ENCODE results near the gene OTUD5.
"Not testable (repeated sequence)": the region's sequence is repeated elsewhere in the genome, so short reads cannot be mapped to it uniquely, and the experiment has no call there.

Gene OTUD5

DNA sequence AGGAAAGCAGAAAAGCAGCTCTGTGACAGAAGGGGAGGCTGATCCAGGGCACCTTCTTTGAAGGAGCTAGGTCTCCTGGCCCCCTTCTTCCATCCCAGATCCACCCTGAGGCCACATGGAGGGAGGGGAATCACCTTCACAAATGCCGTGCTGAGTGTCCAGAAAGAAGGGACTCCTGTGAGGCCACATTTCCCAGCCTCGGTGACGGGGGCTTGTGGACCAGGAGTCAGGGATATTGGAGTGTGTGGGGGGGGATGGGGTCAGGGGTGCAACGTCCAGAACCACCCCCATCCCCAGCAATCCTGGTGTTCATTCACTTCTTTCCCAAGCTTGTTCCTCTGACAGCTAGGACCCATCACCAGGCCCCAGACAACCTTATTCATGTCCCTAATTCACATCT, 64.5 kb downstream of the OTUD5 start:
- in situ Hi-C loops (cut with HindIII; ENCODE audit: low sequenced_read_pairs): no loop called here
- TF ChIP-seq, protein P1, sequence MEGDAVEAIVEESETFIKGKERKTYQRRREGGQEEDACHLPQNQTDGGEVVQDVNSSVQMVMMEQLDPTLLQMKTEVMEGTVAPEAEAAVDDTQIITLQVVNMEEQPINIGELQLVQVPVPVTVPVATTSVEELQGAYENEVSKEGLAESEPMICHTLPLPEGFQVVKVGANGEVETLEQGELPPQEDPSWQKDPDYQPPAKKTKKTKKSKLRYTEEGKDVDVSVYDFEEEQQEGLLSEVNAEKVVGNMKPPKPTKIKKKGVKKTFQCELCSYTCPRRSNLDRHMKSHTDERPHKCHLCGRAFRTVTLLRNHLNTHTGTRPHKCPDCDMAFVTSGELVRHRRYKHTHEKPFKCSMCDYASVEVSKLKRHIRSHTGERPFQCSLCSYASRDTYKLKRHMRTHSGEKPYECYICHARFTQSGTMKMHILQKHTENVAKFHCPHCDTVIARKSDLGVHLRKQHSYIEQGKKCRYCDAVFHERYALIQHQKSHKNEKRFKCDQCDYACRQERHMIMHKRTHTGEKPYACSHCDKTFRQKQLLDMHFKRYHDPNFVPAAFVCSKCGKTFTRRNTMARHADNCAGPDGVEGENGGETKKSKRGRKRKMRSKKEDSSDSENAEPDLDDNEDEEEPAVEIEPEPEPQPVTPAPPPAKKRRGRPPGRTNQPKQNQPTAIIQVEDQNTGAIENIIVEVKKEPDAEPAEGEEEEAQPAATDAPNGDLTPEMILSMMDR (IDR thresholded peaks at IDR 0.05; ENCODE audit: low read depth, low read length, missing control alignments): no peak
- no peak overlapping the region for H3K4me3 ChIP-seq (ENCODE audit: low read depth, low read length)
- DNase-seq (ENCODE audit: low read depth): no peak

DNA sequence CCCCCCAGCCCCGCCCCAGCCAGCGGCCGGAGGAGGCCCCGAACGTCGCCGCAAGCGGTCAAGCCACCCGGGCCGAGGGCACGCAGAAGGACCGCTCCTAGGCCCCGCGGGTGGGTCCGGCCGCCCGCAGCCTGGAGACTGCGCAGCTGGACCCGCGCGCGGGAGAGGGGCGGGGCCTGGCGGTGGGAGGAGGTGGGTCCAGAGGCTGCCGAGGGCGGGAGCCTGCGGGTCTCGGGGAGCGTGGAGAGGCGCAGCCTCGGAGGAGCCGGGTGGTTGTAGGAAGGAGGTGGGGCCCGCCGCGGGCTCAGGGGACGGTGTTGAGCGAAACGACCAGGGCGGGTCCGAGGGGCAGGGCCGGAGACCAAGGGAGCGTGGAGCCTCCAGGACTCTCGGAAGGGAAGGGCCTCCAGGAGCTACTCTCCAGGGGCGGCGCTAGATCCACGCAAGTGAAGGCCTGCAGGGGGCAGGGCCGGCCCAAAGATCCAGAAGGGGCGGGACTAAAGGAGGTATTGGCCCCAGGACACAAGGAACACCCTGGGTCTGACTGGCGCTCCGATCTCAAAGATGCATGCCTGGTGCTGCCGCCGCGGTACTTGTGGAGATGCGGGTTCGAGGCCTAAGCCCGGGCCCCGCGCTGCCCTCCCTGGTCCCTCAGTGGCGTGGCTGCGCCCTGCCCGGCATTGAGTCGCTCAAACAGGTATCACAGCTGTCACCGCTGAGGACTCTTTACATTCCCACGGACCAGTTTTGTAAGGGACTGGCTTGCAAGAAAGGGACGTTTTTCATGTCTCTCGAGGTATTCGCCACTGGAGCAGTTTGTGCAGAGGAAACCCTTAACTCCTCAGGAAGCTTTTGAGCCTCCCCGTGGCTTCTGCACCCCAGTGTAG, 65.8 kb downstream of the OTUD5 start:
- peak; percentile 35 for DNase-seq (ENCODE audit: low read depth)
- TF ChIP-seq, protein P1 (IDR thresholded peaks at IDR 0.05; ENCODE audit: low read depth, low read length, missing control alignments): peak; percentile 48
- H3K4me3 ChIP-seq (ENCODE audit: low read depth, low read length): peak overlapping the region; percentile 45
- in situ Hi-C loops (cut with HindIII; ENCODE audit: low sequenced_read_pairs): no loop called here

DNA sequence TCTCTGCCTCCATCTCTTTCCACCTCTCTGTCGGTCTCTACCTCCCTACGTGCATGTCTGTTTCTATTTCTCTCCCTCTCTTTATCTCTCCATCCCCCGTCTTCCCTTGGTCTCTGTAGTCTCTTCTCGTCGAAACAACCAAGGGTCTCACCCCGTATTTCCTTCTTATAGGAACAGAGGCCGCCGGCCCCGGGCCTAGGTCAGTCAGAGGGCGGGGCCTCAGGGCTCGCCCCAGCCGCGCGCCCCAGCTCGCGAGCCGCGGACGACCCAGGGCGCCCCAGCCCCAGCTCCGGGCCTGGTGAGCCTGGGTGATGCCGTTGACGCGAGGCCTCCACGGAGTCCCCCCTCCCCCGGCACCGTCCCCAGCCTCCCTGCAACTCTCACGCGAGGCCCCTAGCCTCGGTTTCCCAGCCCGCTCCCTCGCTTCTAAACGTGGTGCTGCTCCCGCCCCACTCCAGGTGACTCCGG, 66.4 kb downstream of the OTUD5 start:
- in situ Hi-C loops (cut with HindIII; ENCODE audit: low sequenced_read_pairs): no loop called here
- peak overlapping the region; percentile 45 for H3K4me3 ChIP-seq (ENCODE audit: low read depth, low read length)
- TF ChIP-seq, protein P1 (IDR thresholded peaks at IDR 0.05; ENCODE audit: low read depth, low read length, missing control alignments): no peak
- no peak for DNase-seq (ENCODE audit: low read depth)

DNA sequence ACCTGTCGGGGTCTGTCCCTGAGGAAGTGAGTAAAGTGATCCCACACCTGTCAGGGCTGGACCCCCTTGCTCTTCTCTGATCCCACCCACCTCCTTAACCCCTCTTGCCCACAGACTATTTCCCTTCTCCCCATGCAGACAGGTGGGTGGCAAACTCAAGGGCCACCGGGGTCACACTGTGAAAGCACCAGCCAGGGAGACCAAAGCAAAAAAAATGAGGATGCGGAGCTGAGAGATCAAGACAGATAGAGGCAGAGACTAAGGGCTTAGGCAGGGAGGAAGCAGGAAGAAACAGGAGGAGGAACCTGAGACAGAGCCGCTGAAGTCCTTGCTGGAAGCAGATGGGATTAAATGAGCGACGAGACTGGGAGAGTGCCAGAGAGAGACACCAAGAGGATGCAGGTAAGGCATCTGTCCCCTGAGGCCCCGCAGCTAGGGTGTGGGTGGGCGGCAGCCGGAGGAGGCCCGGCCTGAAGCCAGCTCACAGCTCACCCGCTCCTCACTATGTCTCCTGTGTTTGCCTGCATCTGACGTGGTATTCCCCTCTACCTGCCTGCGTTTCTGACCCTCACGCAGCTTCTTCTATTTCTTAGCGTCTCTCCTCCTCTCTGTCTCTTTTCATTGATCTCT, 67.0 kb downstream of the OTUD5 start:
- H3K4me3 ChIP-seq (ENCODE audit: low read depth, low read length): peak overlapping the region; percentile 45
- DNase-seq (ENCODE audit: low read depth): no peak
- TF ChIP-seq, protein P1 (IDR thresholded peaks at IDR 0.05; ENCODE audit: low read depth, low read length, missing control alignments): no peak
- in situ Hi-C loops (cut with HindIII; ENCODE audit: low sequenced_read_pairs): no loop called here

DNA sequence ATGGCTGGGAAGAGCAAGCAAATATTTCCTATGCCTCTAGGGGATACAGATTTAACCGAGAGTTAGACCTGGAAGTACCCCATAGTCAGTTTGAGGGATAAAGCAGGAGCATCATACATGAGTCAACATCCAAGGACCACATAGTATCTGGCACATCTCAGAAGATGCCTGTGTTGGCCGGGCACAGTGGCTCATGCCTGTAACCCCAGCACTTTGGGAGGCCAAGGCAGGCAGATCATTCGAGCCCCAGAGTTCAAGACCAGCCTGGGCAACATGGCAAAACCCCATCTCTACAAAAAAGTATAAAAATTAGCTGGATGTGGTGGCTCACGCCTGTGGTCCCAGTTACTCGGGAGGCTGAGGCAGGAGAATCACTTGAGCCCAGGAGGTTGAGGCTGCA, 70.8 kb downstream of the OTUD5 start:
- DNase-seq (ENCODE audit: low read depth); H3K4me3 ChIP-seq (ENCODE audit: low read depth, low read length); in situ Hi-C loops (cut with HindIII; ENCODE audit: low sequenced_read_pairs): not testable (repeated sequence)

DNA sequence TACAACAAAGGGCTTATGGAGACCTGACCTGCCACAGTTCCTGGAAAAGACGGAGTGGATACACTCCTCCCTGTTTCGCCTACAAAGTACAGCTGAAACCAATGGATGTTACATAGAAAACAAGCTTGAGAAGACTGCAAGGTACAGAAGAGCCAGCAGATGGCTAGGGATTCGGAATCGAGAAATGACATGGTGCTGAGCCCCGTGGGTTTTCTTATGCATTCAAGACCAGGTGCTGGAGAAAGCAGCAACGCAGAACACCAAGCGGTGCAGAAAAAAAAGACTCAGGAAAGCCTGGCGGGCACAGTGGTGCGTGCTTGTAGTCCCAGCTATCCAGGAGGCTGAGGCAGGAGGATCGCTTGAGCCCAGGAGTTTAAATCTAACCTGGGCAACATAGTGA, 73.7 kb downstream of the OTUD5 start:
- TF ChIP-seq, protein P1 (IDR thresholded peaks at IDR 0.05; ENCODE audit: low read depth, low read length, missing control alignments): no peak
- no peak for DNase-seq (ENCODE audit: low read depth)
- in situ Hi-C loops (cut with HindIII; ENCODE audit: low sequenced_read_pairs): no loop called here
- no peak overlapping the region for H3K4me3 ChIP-seq (ENCODE audit: low read depth, low read length)

DNA sequence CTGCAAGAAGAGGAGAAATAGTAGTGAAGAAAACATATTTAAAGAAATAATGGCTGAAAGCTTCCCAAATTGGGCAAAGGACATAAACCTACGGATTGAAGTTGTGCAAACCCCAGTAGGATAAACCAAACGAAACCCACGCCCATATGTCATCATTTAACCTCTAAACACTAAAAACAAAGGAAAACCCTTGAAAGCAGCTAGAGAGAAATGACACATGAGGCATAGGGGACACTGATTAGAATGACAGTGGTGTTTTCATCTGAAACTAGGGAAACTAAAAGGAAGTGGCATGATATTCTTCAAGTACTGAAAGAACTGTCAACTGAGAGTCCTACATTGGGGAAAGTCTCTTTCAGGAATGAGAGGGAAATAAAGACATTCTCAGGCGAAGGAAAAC, 80.5 kb downstream of the OTUD5 start:
- H3K4me3 ChIP-seq (ENCODE audit: low read depth, low read length); in situ Hi-C loops (cut with HindIII; ENCODE audit: low sequenced_read_pairs); DNase-seq (ENCODE audit: low read depth): not testable (repeated sequence)
